CD4-positive, alpha-beta T cell treated with Interferon alpha-2 for 1 hour (primary cell): ENCODE data around the gene PIP5K1B.
"Not testable (repeated sequence)": the region's sequence is repeated elsewhere in the genome, so short reads cannot be mapped to it uniquely, and the experiment has no call there.

Experiments
- DNase-seq, 2 donors: peaks; one replicate each; pipeline ENCODE4 v3.0.0-alpha.2; 2020 to 2022

Gene PIP5K1B

DNA sequence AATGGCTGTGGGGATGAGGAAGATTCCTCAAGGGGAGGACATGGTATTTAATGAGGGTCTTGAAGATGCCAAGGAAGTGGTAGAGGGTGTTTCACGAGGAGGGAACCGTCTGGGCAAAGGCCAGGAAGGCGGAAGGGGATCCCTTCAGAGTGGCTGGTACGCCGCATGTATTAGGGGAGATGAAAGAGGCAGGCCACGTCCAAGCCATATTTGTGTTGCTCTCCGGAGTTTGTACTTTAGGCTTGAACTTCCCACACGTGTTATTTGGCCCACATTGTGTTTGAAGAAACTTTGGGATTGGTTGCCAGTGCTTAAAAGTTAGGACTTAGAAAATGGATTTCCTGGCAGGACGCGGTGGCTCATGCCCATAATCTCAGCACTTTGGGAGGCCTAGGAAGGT, 331.8 kb downstream of the PIP5K1B start:
- DNase-seq: no peak

DNA sequence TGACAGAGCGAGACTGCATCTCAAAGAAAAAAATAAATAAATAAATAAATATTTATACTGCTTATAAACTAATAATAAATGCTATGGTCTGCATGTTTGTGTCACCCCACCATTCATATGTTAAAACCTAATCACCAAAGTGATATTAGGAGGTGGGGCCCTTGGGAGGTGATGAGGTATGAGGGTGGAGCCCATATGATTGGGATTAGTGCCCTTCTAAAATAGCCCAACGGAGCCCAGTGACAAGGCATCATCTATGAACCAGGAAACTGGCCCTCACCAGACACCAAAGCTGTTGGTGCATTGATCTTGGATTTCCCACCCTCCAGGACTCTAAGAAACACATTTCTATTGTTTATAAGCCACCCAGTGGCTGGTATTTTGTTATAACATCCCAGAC, 335.6 kb downstream of the PIP5K1B start:
- no peak for DNase-seq

DNA sequence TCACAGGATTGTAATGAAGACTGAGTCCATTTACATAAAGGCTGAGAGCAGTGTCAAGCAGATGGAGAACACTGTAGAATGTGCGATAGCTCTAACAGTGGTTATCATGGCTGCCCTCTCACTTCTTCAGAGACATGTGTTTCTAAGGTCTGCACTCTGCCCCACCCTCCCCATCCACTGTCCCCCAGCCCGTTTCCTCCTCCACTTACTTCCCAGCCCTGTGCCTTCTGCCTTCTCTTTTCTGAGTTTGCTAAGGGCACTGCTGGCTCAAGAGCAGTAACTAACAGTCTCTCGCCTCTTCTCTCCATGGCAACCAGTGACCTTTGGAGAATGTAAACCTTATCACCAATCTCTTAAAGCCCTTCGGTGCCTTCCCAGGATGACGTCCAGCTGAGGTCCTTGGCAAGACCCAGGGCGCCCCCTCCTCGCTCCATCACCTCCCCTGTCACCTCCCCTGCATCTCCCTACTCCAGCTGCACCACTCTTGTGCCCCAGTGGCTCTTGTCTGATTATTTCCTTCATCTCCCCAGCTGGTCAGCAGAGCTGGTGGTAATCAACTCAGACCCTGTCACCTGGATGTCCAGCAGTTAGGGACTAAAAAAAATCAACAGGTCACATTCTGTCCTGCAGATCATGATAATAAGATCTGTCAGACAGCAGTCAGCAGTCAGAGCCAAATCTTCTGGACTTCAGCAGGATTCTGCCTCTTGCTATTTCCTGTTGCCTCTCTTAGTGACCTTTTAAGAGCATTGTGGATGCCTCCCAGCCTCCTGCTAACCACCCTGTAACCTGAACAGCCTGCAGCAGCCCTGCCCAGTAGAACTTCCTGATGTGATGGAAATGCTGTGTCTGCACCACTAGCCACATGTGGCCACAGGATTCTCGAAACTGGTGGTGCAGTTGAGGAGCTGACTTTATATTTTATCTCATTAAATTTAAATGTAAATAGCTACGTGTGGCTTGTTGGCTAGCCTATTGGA, 339.5 kb downstream of the PIP5K1B start:
- no peak for DNase-seq

DNA sequence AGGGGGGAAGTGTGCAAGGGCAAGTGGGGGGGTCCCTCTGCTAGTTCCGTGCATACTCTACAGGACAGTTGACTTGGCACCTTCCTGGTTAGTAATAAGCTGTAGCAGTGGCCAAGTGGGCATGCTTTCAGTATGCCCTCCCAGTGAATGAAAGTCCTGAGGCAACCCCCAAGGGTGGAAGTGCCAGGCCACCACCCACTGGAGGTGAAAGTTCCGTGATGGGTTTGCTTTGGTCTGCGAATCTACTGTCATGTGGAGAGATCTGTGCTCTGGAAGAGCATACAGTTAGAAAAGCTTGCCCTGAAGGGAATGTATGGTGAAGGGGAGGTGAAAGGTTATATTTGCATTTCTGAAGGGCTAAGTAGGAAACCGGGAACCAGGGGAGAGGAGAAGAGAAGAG, 340.8 kb downstream of the PIP5K1B start:
- DNase-seq: no peak

DNA sequence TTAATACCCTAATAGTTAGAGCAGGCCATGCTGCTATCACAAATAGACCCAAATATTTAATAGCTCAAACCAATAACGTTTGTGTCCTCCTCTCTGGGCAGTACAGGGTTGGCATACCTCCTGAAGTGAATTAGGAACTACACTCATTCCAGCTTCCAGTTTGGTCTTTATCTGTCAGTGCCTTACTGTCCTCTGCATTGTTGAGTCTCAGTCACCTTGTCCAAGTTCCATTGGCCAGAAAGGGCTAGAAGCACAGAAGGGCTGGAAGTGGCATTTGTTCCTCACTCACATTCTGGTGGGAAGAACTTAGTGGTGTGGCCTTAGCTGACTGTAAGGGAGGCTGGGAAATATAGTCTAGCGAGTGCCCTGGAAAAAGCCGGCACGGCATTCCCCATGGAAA, 341.7 kb downstream of the PIP5K1B start:
- DNase-seq: no peak

DNA sequence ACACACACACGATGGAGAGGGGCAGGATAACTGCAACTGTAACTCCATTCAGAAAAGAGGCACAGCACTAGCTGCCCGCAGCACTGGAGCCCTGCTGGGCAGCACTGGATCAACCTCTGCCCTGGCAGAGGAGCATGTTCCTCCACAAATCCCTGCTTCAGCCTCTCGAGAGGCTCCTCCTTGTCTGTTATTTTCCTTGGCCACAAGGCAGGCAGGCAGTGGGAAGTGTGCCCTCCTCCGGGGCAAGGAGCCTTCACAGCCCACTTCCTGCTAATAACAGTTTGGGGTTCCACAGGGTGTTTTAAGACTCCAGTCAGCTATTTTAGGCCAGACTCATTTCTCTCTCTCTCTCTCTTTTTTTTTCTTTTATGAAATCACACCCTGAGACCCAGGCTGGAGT, 342.3 kb downstream of the PIP5K1B start:
- DNase-seq: no peak

DNA sequence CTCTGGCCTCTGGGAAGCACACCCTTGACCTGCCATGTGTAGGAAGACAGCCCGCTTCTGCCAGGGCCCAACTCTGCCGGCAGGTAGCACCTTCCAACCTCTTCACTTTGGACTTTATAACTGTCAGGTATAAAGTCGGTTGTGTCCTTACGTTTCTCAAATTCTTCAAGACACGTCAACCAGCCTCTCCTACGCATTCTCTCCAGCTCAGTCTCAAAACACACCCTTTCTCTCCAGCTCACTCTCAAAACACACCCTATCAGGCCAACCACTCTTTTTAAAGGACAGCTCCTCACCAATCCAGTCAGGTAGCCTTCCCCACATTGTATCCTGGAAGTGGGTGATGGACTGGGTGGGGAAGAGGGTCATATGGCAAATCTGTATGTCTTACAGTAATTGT, 344.1 kb downstream of the PIP5K1B start:
- DNase-seq: no peak

DNA sequence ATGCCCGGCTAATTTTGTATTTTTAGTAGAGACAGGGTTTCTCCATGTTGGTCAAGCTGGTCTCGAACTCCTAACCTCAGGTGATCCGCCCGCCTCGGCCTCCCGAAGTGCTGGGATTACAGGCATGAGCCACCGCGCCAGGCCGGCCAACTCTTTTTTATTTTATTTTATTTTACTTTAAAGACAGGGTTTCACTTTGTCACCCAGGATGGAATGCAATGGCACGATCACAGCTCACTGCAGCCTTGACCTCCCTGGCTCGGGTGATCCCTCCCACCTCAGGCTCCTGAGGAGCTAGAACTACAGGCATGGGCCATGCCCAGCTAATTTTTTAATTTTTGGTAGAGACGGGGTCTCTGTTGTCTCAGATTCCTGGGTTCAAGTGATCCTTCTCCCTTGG, 345.9 kb downstream of the PIP5K1B start:
- DNase-seq: not testable (repeated sequence)

DNA sequence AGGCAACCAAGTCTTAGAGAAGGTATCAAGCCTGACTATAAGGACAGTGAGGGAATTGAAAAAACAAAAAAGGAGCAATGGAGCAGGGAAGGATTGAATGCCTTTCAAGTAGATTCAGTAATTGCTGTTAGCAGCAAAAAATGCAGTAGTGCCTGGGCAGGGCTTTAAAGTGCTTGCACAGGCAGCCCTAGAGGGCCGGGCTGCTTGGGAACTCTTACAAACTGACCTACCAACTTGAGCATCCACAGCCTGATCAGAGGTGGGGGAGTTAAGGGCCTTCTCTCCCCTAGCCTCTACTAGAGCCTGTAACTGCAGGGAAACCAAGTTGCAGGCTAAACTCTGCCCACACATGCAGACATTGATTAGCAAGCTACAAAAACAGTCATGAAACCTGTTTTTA, 349.9 kb downstream of the PIP5K1B start:
- DNase-seq: no peak

DNA sequence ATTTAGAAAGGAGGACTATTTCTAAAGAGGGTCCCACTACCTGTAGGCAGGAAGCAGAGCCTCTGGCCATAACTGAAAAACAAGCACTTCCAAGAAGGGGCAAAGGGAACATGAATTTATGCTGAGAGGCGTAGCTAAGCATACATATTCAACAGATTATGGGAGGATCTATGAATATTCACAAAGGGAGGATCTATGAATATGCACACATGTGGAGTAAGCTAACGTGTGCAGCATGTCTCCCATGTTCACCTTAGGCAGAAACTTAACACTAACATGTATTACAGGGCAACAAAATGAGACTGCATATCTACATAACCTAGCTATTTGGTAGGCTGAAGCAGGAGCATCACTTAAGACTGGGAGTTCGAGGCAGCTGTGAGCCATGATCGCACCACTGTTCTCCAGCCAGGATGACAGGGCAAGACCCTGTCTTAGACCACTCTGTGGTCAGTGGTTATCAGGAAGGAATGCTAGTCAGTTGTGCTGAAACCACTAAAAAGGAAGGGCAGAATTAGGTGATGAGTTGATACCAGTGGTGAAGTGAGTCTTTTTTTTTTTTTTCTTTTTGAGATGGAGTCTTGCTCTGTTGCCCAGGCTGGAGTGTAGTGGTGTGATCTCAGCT, 351.3 kb downstream of the PIP5K1B start:
- DNase-seq: no peak

DNA sequence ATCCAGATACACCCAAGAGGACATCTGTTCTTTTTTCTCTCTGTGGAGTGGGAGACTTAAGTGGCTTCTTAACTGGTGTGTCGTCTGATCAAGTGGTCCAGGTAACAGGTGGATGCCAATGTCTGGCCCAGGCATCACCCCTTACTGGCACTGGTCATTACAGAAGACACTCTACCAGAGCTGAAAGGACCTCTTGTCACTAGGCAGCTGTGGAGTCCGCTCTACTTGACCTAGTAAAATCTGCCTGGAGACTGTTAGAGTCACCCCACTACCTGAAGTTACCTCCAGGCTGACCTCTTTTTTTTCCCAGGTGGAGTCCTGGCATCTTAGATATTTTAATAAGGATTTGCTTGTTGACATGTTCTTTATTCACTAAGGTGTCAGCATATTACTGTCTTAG, 353.1 kb downstream of the PIP5K1B start:
- DNase-seq: no peak
